ENCODE results near the gene SPINT1.
A peak's percentile ranks its signal among the peaks of the same experiment; 100 is the strongest.

The SPINT1 gene

DNA sequence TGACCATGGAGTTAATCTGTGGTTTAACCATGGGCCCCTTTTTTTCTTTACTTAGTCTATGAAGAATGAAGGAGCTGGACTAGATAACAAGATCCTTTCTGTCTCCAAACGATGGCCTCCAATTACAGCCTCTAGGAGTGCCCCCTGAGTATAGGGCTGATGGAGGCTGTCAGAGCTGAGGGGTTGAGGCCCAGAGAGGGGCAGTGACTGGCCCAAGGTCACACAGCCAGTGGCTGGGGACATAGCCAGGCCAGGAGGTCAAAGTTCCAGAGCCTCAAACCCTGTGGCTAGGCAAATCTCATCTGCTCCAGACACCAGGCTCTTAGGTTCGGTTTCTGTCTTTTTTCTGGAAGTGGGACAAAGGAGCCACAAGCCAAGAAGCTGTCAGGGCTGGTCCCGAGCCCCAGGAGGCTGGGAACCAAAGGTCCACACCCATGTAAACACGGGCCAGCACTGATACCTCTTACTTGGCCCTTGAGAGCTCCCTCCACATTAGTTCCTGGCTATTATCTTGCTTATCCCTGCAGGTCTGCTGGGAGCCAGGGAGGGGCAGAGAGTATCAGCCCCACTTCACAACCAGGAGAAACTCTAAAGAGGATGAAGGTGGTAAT, 19.9 kb downstream of the SPINT1 start:
- DNase-seq = no peak

GRCh38 chr15:40867199-40867598, 23.4 kb downstream of the SPINT1 start:
- DNase-seq = no peak

DNA sequence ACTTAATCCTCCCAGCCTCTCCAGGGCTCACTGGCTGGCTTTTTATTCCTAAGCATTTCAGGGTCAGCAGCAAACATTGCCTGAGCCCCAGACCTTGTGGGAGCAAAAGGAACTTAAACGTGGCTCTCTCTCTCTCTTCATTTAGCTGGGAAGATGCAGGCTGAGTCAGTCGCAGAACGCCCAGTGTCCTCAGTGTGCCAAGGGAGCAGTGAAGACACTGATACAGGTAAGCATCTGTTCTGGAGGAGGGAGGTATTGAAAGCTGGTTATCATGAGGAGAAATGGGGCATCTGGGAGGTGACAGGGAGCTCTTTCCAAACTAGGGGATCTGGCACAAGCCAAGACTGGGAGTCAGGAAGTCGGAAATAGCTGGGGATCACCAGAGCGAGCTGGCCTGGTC, 25.8 kb downstream of the SPINT1 start:
- DNase-seq = no peak

DNA sequence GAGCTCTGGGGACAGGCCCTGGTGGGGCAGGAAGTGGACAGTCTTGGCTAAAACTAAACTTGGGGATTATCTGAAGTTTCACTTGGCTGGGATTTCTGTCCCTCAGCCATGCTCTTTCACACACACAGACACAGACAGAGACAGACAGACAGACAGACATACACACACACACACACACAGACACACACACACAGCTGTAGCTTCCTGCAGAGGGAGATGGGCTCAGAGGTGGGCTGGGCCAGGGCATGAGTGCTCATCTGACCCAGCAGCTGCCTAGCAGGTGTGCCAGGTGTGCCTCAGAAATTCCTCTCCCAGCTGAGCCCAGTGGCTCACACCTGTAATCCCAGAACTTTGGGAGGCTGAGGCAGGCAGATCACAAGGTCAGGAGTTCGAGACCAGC, 26.9 kb downstream of the SPINT1 start:
- no peak for DNase-seq

- DNase-seq = no peak
Measured at GRCh38 chr15:40871749-40872617, 28.1 kb downstream of the SPINT1 start.

DNA sequence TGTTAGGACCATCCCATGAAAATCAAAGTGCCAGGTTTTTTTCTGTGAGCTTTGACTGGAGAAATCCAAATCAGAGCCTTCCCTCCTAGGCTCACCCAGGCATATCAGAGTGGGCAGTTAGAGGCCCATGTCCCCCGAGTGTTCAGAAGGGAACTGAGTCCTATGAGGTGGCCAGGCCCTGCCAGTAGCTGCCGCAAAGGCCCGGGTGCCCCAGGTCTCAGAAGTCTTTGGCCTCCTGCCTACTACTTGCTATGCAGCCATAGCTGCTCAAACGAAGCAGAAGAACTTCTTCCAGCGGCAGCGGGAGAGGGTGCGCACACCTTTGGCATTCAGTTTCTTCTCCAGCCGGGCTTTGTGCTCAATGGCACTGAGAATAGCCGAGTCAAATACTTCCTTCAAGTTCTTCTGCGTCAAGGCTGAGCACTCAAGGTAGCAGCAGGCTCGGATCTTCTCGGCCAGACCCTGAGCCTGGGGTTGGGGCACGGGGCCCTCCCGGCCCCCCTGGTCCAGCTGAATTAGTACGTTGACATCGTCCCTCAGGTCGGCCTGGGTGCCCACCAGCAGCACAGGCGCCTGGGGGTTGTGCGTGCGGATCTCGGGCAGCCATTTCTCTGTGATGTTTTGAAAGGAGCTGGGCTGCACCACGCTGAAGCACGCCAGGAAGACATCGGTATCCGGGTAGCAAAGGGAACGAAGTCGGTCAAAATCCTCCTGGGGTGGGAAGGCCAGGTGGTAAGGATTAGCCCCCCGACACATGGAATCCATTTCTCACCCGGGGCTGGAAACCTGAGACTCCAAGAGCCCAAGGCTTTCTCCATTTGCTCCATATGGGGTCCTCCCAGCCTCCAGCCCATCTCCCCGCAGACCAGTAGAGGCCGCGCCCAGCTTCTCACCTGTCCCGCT, 29.2 kb downstream of the SPINT1 start:
- peak; percentile 84 to 96 for DNase-seq

DNA sequence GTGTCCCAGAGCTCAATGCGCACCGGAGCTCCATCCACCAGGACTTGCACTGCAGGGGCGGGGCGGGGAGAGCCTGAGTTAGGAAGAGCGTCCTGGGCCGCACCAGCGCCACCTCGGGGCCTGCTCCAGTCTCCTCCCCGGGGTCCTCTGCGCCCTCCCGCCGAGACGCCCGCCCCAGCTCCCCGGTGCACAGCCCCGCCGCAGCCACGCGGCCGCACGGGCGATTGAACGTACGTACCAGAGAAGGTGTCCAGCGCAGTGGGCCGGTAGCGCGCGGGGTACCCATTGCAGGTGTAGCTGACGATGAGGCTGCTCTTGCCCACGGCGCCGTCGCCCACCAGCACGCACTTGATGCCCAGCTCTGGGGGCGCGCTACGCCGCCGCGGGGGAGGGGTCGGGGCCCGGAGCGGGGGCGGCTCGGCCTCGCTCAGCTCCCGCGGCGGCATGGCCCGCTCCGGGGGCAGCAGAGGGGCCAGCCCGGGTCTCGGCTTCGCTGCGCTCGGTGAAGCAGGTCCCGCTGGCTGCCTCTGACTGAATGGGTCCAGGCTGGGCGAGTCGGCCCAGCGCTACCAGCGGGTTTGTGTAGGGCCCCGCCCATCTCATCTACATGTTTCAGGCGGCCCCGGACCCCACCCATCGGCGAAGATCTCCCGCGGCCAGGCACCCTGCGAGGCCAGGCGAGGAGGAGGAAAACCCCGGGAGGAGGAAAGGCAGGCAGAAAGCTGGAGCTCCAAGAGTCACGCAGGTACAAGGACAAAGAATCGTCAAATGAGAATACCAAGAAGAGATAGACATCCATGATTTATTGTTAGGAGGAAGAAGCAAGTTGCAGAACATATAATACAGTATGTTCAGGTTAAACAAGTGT, 30.1 kb downstream of the SPINT1 start, which contains the start of gene RHOV:
Gene RHOV (minus strand): TSS at position 541 of the 868 bp plus-strand sequence. CDS start 95 bp downstream, at position 446.
- peak; percentile 84 to 96 for DNase-seq

GRCh38 chr15:40875991-40876730, 32.3 kb downstream of the SPINT1 start:
- no peak for DNase-seq

DNA sequence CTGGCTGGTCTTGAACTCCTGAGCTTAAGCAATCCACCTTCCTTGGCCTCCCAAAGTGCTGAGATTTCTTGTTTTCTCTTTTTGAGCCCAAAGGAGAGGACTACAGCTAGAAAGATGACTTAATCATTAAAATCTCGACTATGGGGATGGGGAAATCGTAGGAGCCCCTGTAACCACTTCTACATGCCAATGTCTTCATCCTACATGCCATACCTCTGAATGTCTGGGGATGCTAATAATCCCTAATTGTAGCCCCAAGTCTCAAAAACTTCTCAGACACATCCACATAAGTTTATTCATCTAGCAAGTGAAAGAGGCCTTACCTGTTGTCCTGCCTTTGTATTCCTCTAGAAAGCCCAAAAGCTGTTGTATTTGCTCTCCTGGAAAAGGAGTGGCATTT, 33.8 kb downstream of the SPINT1 start:
- DNase-seq = no peak

GRCh38 chr15:40878785-40879184, 34.9 kb downstream of the SPINT1 start:
- no peak for DNase-seq

DNA sequence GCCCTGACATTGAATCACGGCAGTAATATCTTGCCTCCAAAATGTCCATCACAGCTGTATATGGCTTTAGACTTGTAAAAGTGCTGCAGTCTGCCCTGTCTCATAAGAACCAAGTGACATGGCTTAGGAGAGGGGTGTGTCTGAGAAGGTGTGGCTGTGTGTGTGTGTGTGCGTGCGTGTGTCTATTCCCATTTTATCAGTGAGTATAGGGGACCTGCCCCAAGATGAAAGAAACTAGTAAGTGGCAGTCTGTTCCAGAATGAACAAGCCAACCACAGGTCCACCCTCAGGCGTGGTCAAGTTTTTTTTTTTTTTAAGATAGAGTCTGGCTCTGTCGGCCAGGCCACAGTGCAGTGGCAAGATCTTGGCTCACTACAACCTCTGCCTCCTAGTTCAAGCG, 35.8 kb downstream of the SPINT1 start:
- no peak for DNase-seq

- no peak for DNase-seq
Measured at GRCh38 chr15:40881351-40881750, 37.5 kb downstream of the SPINT1 start.

- no peak for DNase-seq
Measured at GRCh38 chr15:40886586-40886985, 42.7 kb downstream of the SPINT1 start.

DNA sequence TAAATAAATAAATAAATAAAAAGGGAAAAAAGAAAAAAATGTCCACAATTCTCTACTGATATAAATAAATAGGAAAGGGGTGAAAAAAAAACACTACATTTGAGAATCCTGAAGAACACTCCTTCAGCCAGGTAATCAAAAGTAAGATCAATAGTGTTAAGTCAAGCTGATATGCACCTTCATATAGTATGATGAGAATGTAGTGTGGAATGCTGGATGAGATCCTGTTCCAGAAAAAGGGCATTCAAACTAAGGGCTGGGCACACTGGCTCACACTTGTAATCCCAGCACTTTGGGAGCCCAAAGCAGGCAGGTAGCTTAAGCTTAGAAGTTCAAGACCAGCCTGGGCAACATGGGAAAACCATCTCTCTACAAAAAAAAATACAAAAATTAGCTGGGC, 45.3 kb downstream of the SPINT1 start:
- DNase-seq = no peak

DNA sequence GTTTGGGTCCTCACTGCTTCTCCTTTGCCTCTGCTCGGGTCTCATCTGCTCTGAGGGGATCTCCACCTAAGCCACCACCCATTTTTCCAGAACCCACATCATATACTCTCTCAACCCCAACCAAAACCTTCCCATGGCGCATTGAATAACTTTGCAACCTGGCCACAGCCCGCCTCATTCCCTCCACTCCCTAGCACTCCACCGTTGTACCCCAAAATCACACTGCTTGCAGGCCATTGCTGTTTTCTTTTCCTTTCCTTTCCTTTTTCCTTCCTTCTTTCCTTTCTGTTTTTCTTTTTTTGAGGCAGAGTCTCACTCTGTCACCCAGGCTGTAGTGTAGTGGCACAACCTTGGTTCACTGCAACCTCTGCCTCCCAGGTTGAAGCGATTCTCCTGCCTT, 47.3 kb downstream of the SPINT1 start:
- no peak for DNase-seq

DNA sequence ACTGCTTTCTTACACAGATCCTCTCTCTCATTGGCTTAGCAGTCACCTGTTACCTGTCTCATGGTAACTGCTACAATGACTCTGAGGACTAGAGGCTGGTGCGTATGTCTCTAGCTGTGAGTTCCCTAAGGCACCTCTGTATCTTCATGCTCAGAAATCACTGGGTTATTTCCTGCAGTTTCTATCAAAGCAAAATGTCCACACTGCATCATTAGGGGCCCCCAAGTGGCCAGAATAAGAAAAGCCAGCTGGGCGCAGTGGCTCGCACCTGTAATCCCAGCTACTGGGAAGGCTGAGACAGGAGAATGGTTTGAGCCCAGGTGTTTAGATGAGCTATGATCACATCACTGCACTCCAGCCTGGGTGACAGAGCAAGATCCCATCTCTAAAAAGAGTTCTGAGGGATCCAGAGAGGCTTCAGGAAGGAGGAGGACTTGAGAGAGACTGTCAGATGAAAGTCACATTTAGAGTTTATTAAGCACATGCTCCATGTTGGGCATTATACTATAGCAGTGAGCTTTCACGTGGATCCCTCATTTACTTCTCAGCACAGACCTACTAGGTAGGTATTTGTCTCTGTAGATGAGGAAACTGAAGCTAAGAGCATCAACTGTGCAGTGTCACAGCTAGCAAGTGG, 48.1 kb downstream of the SPINT1 start:
- DNase-seq = peak; percentile 35 to 67

- no peak for DNase-seq
Measured at GRCh38 chr15:40892447-40893012, 48.7 kb downstream of the SPINT1 start.

- no peak for DNase-seq
Measured at GRCh38 chr15:40893019-40893670, 49.3 kb downstream of the SPINT1 start.

- peak; percentile 91 to 97 for DNase-seq
Measured at GRCh38 chr15:40893733-40894680, 50.2 kb downstream of the SPINT1 start, which contains the start of gene VPS18. Gene VPS18 (plus strand): TSS chr15:40894450. CDS start chr15:40894769, 319 bp downstream.

Data from NCI-H524 (cell line).